SJCRH30 (cell line): ENCODE results near the gene ADGRD1. TPM values are rescaled to one million over a fixed set of nuclear protein-coding genes. Genes with fewer than 3 reads are reported as not detected.

Experiments
- DNase-seq, 2 experiments: peaks; one replicate each; pipeline ENCODE4 v3.0.0-alpha.2; 2015 to 2020
- H3K27ac ChIP-seq: fragments of 250-450 bp; sonication (Bioruptor Pico); 2 replicates; pipeline ENCODE4 v1.5.1; 2020; ENCODE audit warnings: mild to moderate bottlenecking, moderate library complexity
- H3K27me3 ChIP-seq: fragments of 250-450 bp; sonication (Bioruptor Pico); 2 replicates; pipeline ENCODE4 v1.5.1; 2020; ENCODE audit warnings: mild to moderate bottlenecking, moderate library complexity
- H3K36me3 ChIP-seq: fragments of 250-450 bp; sonication (Bioruptor Pico); 2 replicates; pipeline ENCODE4 v1.5.1; 2020; ENCODE audit warnings: mild to moderate bottlenecking, moderate library complexity
- H3K4me1 ChIP-seq: fragments of 250-450 bp; sonication (Bioruptor Pico); 2 replicates; pipeline ENCODE4 v1.5.1; 2020; ENCODE audit warnings: mild to moderate bottlenecking, moderate library complexity
- H3K4me3 ChIP-seq: fragments of 250-450 bp; sonication (Bioruptor Pico); 2 replicates; pipeline ENCODE4 v1.5.1; 2020; ENCODE audit warnings: mild to moderate bottlenecking, moderate library complexity
- H3K9me3 ChIP-seq: fragments of 250-450 bp; sonication (Bioruptor Pico); replicated peaks from 2 replicates; pipeline ENCODE4 v1.5.1; 2020; ENCODE audit warnings: mild to moderate bottlenecking, moderate library complexity
- total RNA-seq: library from RNA; depleted of rRNA; stranded (reverse); fragments of >200 nt; shearing (Covaris generic); gene quantifications from 2 replicates; pipeline ENCODE4 v1.2.3, GENCODE V29; 2014

The ADGRD1 gene
- total RNA-seq, 1 experiment from 2014 or later: 0.36 TPM

DNA sequence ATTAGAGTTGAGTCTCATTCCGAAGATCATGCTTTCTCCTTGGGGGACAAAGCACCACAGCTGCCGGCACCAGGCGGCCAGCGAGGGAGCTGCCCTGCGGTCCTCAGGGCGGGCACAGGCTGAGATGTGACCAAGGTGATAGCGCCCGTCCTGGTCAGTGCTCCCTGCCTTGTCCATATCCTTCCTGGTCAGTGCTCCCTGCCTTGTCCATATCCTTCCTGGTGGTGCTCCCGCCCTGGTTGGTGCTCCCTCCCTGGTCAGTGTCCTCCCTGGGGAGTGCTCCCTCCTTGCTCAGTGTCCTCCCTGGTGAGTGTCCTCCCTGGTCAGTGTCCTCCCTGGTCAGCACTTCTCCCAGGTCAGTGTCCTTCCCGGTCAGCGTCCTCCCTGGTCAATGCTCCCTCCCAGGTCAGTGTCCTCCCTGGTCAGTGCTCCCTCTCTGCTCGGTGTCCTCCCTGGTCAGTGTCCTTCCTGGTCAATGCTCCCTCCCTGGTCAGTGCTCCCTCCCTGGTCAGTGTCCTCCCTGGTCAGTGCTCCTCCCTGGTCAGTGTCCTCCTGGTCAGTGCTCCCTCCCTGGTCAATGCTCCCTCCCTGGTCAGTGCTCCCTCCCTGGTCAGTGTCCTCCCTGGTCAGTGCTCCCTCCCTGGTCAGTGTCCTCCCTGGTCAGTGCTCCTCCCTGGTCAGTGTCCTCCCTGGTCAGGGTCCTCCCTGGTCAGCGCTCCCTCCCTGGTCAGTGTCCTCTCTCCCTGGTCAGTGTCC is 92.2 kb downstream of the ADGRD1 start:
- Histone ChIP-seq H3K9me3 (no peaks in the 10 kb centered on the region), H3K4me3 (no peak overlapping the region), H3K4me1 (no peaks in the 10 kb centered on the region), H3K27me3 (0 out of 2 replicates have a peak, but pooled peaks cover 4% of the 10 kb centered on the region), H3K36me3 (no peaks in the 10 kb centered on the region), H3K27ac (no peak overlapping the region)
- no peak for DNase-seq

DNA sequence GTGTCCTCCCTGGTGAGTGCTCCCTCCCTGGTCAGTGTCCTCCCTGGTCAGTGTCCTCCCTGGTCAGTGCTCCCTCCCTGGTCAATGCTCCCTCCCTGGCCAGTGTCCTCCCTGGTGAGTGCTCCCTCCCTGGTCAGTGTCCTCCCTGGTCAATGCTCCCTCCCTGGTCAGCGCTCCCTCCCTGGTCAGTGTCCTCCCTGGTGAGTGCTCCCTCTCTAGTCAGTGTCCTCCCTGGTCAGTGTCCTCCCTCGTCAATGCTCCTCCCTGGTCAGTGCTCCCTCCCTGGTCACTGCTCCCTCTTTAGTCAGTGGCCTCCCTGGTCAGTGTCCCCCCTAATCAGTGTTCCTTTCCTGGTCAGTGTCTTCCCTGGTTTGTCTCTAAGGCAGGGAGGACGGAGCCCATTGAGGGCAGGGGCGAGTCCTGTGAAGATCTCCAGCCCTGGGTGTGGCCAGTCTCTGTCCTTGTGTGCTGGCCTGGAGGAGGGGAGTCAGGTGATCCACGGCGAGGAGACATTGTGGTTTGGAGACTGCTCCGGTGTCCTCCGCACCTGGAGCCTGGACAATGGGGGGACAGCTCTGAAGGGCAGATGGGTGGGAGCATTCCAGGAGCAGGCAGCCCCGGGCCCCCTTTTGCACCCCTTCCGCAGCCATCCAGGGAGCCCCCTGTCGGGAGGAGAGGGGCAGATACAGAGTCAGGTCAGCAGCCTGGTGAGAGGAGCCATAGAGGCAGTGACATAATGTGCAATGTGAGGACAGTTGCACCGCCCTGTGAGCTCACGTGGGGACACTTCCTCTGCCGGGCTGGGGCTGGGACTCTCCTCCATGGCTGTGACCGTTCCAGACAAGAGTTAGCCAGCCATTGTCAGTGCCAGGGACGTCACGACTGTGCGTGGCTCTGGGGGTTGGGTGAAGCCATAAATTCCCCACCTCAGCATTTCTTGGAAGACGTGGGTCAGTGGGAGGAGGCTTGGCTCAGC is 93.4 kb downstream of the ADGRD1 start:
- no peaks in the 10 kb centered on the region for H3K9me3 ChIP-seq
- no peaks in the 10 kb centered on the region for H3K36me3 ChIP-seq
- DNase-seq: no peak
- no peak overlapping the region for H3K4me3 ChIP-seq
- no peak overlapping the region for H3K27ac ChIP-seq
- H3K4me1 ChIP-seq: no peaks in the 10 kb centered on the region
- H3K27me3 ChIP-seq: 0 out of 2 replicates have a peak, but pooled peaks cover 4% of the 10 kb centered on the region

GRCh38 chr12:131047789-131048610 is 94.3 kb downstream of the ADGRD1 start:
- Histone ChIP-seq H3K27ac (no peak overlapping the region), H3K9me3 (no peaks in the 10 kb centered on the region), H3K4me3 (no peak overlapping the region), H3K27me3 (no peaks in the 10 kb centered on the region), H3K36me3 (no peaks in the 10 kb centered on the region), H3K4me1 (no peaks in the 10 kb centered on the region)
- no peak for DNase-seq

- no peaks in the 10 kb centered on the region for H3K4me1 ChIP-seq
- H3K27me3 ChIP-seq: no peaks in the 10 kb centered on the region
- no peaks in the 10 kb centered on the region for H3K36me3 ChIP-seq
- H3K27ac ChIP-seq: no peak overlapping the region
- no peaks in the 10 kb centered on the region for H3K9me3 ChIP-seq
- DNase-seq: no peak
- no peak overlapping the region for H3K4me3 ChIP-seq
Observed at GRCh38 chr12:131048611-131048990, 94.9 kb downstream of the ADGRD1 start.

DNA sequence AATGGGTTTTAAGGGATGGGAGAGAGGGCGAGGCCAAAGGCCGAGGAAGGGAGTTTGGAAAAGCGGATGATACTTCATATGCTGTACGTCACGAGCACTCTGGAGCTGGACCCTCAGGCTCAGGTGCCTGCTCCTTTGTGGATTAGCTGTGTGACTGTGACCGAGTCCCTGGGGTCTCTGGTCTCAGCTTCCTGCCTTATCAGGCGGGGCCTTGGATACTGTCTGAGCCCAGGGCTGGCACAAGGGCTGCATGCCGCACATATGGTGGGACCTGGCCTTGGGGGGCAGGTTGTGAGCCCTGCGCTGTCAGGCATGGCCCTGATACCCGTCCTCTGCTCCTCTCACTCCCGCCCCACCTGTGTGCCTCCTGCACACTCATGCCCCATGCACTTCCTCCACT is 95.3 kb downstream of the ADGRD1 start:
- DNase-seq: no peak
- H3K4me1 ChIP-seq: no peaks in the 10 kb centered on the region
- no peaks in the 10 kb centered on the region for H3K9me3 ChIP-seq
- H3K4me3 ChIP-seq: no peak overlapping the region
- H3K27ac ChIP-seq: no peak overlapping the region
- H3K36me3 ChIP-seq: no peaks in the 10 kb centered on the region
- H3K27me3 ChIP-seq: no peaks in the 10 kb centered on the region

GRCh38 chr12:131049549-131050339 is 96.0 kb downstream of the ADGRD1 start:
- H3K27ac ChIP-seq: no peak overlapping the region
- H3K4me3 ChIP-seq: no peak overlapping the region
- no peaks in the 10 kb centered on the region for H3K36me3 ChIP-seq
- H3K4me1 ChIP-seq: no peaks in the 10 kb centered on the region
- no peaks in the 10 kb centered on the region for H3K9me3 ChIP-seq
- no peak for DNase-seq
- H3K27me3 ChIP-seq: no peaks in the 10 kb centered on the region

- Histone ChIP-seq H3K27ac (no peak overlapping the region), H3K4me3 (no peak overlapping the region), H3K36me3 (no peaks in the 10 kb centered on the region), H3K4me1 (no peaks in the 10 kb centered on the region), H3K9me3 (no peaks in the 10 kb centered on the region), H3K27me3 (0 out of 2 replicates have a peak, but pooled peaks cover 2% of the 10 kb centered on the region)
- DNase-seq: no peak
Observed at GRCh38 chr12:131050463-131051154, 96.9 kb downstream of the ADGRD1 start.

DNA sequence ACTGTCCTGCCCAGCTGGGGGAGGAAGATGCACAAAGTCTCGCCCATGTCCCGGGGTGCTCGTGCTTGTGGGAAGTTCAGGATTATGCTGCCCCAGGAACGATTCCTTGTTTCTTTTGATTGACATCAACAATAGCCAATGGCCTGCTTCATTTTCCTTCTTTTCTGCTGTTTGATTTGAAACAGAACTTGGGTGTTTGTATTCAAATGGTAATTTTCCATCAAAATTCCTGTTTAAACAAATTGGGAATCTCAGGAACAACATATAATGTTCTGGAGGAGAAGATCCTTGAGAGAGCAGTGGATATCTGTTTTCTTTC is 97.4 kb downstream of the ADGRD1 start:
- Histone ChIP-seq H3K9me3 (no peaks in the 10 kb centered on the region), H3K4me3 (no peak overlapping the region), H3K36me3 (no peaks in the 10 kb centered on the region), H3K4me1 (no peaks in the 10 kb centered on the region), H3K27me3 (0 out of 2 replicates have a peak, but pooled peaks cover 5% of the 10 kb centered on the region), H3K27ac (no peak overlapping the region)
- no peak for DNase-seq

GRCh38 chr12:131052063-131052781 is 98.5 kb downstream of the ADGRD1 start:
- DNase-seq: no peak
- H3K9me3 ChIP-seq: no peaks in the 10 kb centered on the region
- 0 out of 2 replicates have a peak, but pooled peaks cover 5% of the 10 kb centered on the region for H3K27me3 ChIP-seq
- no peak overlapping the region for H3K4me3 ChIP-seq
- H3K27ac ChIP-seq: no peak overlapping the region
- H3K4me1 ChIP-seq: no peaks in the 10 kb centered on the region
- no peaks in the 10 kb centered on the region for H3K36me3 ChIP-seq

- Histone ChIP-seq H3K9me3 (no peaks in the 10 kb centered on the region), H3K36me3 (no peaks in the 10 kb centered on the region), H3K27me3 (0 out of 2 replicates have a peak, but pooled peaks cover 5% of the 10 kb centered on the region), H3K4me3 (no peak overlapping the region), H3K4me1 (no peaks in the 10 kb centered on the region), H3K27ac (no peak overlapping the region)
- DNase-seq: no peak
Observed at GRCh38 chr12:131052929-131053328, 99.2 kb downstream of the ADGRD1 start.

DNA sequence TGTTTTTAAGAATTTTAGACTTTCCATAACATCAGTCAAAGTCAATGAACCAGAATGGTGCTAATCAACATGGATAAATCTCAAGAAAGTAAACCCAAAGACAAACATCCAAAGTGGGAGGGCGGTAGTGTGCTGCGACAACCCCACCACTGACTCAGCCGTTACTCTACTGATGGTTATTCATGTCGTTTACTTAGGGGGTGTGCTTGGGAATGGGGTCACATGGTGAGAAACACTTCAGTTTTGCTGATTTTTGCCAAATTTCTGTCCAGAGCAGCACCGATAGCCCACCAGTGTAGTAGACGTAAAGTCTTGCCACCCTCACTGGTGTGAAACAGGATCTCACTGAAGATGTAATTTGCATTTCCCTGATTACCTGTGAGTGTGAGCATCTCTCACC is 99.9 kb downstream of the ADGRD1 start:
- Histone ChIP-seq H3K9me3 (no peaks in the 10 kb centered on the region), H3K4me3 (no peak overlapping the region), H3K4me1 (no peaks in the 10 kb centered on the region), H3K27ac (no peak overlapping the region), H3K36me3 (no peaks in the 10 kb centered on the region), H3K27me3 (0 out of 2 replicates have a peak, but pooled peaks cover 5% of the 10 kb centered on the region)
- DNase-seq: no peak

GRCh38 chr12:131054345-131055092 is 100.8 kb downstream of the ADGRD1 start:
- DNase-seq: no peak
- Histone ChIP-seq H3K4me3 (no peak overlapping the region), H3K36me3 (no peaks in the 10 kb centered on the region), H3K4me1 (no peaks in the 10 kb centered on the region), H3K27me3 (0 out of 2 replicates have a peak, but pooled peaks cover 5% of the 10 kb centered on the region), H3K9me3 (no peaks in the 10 kb centered on the region), H3K27ac (no peak overlapping the region)
